Stimulated activated CD4-positive, alpha-beta T cell treated with anti-CD3 and anti-CD28 coated beads, Interleukin-4, amount 100 ng/mL, for 1 hour (primary cell): ENCODE measurements around the gene FHIT.

ENCODE experiments used
- DNase-seq: peaks from one replicate; pipeline ENCODE4 v3.0.0-alpha.2; 2020

FHIT gene

DNA sequence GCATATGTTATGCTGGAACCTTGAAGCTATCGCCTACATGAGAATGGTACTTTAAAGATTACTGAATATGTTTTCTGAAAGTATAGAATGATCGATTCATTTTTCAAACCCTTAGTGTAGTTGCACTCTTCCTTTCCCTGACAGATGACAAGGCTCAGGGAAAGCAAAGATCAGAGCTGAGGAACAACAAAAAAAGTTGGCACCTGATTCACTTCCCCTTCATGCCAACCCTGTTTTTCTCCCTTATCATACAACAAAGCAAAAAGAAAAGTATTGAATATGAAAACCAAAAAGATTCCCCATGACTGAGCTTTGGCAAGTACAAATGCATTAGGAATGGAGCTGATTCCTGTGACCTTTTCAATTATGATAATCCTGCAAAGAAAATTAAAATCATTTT lies 1012.7 kb downstream of the FHIT start:
- no peak for DNase-seq

DNA sequence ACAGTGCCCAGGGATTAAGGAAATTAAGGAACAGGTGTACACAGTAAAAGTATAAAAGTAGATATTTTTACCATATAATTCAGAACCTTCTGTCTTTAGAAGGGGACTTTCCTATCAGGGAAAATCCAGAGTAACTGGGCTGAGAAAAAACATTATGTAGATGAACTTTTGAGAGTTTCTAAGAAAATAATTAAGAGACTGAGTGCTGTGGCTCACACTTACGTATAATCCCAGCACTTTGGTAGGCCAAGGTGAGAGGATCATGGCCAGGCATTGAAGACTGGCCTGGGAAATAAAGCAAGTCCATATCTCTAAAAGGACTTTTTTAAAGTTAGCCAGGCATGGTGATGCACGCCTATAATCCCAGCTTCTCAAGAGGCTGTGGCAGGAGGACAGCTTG lies 1021.8 kb downstream of the FHIT start:
- no peak for DNase-seq

DNA sequence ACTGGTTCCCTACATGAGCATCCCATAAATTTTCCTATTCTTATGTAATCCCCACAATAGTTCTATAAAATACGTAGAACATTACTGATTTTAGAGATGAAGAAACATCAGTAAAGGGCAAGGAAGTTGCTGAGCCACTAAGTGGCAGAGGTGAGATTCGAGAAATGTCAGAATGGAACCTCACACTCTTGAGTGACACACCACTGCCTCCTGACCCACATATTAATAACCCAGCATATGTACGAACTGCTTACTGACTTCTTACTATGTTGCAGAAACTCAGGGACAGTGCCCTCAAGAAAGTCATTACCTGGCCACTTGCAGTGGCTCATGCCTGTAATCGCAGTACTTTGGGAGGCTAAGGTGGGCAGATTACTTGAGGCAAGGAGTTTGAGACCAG lies 1022.4 kb downstream of the FHIT start:
- DNase-seq: no peak

DNA sequence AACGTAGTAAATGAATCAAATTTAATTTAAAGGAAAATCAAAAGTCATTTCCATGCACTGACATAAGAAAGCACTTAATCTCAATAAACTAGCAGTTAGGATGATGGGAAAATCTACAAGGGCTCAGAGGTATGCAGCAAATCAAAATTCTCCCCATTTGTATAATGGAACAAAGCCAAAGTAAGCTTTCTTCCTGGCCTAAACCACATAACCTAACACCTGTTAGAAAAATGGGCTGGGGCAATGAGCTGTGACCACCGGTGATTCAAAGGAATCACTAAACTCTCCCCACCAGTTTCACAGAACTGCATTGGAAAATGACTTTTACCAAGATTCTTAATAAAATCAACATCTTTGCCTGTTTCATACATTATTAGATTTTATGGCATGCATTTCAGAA lies 1024.3 kb downstream of the FHIT start:
- DNase-seq: no peak

DNA sequence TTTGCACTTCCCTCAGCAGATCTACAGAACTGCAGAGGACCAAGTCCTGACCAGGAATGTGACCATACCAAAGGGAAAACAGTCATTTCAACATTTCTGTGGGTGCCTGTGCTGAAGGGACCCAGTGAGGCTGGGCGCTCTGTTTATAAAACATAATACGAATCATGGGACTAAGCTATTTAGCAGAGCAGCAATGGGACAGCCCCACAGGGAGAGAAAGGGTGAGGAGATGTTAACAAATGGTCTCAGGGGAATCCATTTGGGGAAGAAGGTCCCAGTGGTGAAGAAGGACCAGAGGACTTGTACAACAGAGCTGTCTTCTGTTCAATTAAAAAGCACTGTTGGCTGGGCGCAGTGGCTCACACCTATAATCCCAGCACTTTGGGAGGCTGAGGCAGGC lies 1025.4 kb downstream of the FHIT start:
- DNase-seq: no peak

DNA sequence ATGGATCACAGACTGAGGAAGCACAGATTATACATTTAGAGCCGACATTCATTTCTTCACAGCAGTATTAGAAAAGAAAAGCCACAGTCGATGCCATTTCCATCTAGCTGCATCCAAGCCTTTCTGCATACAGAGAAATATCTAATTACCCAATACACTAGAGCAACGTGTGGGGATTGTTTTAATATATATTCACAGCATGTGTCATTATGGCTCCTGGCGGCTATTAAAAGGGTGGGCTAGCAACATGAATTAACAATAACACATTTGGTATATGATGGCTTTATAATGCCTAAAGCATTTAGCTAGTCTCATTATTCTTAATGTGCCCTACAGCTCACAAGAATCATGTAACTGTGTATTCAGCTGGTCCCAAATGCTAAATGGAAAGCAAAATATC lies 1030.5 kb downstream of the FHIT start:
- no peak for DNase-seq

DNA sequence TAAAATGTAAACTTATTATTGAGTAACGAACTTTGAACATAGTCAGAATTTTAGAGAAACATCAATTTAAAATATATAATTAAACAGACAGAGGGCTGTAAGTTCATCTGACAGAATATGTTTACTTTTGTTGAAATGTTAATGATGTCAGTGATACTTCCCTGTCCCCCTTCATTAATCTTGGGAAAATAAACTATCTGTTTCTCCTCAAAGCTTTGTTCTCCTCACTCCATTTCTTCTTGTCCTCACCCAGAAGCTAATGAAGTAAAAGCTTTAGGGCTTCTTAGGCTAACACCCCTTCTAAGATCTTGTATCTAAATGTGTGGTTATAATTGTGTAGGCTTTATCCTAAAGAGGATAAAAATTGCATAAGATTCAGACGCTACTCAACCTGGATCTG lies 1031.8 kb downstream of the FHIT start:
- DNase-seq: no peak

DNA sequence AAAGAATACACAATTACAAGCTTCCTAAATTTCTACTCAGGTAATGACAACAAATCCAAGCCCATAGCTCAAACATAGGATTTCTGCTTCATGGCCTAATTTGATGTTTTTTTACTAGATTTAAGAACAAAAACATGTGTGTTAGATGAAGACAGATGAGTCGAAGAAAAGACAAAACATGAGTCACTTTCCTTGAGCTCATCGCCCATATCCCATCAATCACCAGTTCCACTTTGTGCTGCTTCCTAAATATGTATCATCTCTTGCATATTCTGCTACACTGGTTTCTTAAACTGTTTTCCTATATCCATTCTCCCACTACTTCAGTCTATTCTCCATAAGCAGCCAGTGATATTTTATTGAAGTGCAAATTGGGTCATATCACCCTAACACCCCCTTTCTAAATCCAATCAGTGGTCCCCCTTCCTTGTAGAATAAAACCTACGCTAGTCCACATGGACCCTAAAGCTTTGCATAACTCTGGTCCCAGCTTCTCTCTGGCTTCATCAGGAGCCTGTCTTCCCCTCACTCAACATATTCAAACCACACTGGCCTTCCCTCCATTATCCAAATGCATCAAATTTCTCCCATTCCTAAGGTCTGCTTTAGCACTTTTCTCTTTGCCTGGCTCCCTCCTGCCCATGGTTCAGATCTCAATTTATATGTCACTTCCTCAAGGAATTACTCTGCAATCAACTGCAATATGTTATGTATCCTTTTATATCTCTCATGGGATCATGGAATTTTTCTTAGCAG lies 1033.9 kb downstream of the FHIT start:
- no peak for DNase-seq

DNA sequence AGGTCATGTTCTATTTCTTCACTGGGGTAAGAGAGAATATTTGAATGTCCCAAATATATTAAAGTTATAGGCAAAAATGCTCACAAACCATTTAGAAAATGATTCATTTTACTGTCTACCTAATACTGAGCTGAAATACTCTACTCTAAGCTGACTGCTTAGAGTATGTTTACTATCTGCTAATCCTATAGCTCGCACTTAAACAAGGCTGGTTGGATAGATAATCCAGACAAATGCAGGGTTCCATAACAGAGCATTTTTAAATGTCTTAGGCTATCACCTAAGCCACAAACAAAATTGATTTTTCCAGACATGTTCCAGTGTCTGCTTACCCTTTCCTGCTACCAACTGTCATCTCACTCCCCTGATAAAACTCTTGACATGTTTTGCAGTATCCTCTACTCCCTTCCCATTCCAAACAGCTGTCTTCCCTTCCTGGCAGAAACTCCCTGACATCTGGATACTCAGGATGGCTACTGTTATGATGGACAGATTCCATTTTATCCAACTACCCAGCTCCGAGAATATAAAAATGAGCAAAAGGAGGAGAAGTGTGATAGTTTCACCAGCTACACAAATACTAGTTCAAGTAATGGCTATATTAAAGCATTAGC lies 1034.7 kb downstream of the FHIT start:
- no peak for DNase-seq

DNA sequence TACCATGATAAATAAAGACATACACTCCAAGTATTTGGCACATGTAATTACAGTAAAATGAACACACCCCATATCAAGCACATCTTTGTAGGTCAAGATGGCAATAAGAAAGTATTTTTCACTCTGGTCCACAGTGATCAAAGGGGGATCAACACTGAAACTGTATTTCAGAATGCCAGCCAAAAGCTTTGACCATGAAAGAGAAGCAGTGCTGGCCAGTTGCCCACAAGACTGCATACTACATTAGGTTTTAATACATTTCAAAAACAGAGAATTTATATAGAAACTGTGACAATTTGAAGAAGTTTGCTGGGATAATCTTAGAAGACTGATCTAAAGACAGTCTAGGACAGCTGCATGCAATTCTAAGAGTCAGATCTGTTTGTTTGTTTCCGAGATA lies 1035.3 kb downstream of the FHIT start:
- DNase-seq: no peak

DNA sequence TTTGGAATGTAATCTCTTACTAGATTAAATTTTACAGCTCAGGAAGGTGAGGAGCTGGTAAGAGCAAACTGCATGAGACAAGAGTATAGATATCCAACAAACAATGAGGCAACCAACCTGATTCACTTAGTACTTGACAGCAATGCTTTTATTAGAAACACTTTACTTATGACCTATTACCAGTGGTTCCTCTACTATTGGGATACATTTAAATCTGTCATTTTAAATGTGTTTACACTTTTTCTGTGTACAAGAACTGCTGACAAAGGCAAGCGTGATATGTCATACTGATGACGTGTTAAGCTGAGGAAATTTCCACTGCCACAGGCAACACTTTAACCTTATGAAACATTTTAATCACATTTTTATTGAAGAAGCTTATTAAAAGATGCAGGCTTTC lies 1043.3 kb downstream of the FHIT start:
- no peak for DNase-seq

DNA sequence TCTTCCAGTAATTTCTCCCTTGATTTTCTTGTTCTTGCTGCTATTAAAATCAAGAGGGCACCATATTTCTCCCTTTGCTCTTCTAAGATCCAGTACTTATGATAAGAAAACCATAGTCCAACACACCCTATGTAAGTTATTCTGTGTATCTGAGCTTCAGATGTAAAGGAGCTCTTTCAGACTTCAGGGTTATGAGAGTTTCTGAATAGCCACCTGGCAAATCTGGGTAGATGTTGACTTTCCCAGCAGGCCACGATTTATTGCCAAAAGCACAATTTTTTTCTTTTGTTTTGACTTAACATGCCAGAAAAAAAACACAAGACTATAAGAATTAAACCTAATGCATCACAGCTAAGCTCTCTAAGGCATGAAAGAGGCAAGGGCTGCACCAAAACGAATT lies 1045.0 kb downstream of the FHIT start:
- DNase-seq: no peak

DNA sequence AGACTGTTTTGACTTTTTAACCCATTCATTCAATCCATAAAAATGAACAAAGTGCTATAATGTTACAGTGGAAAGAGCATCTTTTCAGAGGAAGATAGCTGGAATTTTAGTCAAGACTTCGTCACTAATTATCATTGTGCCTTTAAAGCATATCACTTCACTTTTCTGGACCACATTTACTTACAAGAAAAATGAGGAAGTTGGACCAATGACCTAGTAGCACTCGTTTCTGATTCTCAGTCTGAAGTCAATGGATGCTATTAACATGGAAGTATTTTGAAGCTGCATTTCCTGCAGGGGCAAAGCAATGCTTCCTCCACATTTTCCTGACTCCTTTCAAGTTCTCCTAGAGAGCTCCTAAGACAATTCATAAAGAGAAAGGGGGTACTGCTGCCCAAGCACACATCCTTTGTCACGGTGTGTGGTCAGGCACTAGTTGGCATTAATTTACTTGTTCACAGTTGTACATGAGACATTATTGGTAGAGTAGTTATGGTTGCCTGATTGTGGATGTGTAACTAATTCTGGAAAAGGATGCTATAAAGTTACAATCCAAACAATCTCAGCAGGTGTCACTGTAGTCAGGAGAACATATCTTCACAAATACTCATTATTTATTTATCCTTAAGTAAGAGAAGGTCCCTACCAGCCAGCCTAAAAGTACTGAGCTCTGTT lies 1049.1 kb downstream of the FHIT start:
- no peak for DNase-seq

DNA sequence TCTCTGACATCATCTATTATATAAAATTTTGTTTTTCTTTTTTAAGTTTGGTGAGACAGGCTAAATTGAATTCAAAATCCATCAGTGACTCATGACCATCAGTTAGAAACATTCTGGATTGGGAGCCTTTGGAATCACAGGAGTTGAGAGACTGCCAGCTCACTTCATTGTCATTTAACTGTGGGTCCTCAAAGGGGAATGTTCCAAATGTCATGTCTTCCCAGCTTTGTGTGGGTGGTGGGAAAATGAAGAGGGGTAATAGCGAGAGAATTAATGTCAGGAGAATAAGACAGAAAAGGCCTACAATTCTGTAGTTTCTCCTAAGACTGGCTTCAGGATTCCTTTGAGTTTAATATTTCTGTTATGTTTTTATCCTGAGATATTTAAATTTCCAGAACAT lies 1051.9 kb downstream of the FHIT start:
- DNase-seq: no peak

DNA sequence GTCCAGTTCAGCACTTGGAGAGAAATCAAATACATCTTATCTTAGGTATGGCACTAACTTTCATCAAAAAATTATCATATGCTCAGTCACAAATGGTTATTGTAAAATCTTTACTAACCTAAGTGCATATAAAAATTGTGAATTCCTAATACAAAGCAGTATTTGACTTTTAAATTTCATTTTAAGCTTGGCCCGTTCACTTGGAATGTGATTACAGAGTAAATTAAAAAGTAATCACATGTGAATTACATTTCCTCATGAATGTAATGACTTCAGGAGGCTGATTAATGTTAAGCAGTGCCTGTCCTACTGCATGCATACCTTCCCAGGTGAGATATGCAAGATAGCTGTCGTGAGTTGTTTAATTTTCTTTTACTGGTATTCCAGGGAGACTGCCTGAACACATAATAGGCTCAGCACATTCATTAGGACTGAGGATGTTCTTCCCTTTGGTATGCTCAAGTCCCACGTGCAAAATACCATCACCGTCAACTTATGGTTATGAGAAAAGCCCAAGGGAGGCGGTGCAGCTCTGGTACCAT lies 1053.0 kb downstream of the FHIT start:
- no peak for DNase-seq

DNA sequence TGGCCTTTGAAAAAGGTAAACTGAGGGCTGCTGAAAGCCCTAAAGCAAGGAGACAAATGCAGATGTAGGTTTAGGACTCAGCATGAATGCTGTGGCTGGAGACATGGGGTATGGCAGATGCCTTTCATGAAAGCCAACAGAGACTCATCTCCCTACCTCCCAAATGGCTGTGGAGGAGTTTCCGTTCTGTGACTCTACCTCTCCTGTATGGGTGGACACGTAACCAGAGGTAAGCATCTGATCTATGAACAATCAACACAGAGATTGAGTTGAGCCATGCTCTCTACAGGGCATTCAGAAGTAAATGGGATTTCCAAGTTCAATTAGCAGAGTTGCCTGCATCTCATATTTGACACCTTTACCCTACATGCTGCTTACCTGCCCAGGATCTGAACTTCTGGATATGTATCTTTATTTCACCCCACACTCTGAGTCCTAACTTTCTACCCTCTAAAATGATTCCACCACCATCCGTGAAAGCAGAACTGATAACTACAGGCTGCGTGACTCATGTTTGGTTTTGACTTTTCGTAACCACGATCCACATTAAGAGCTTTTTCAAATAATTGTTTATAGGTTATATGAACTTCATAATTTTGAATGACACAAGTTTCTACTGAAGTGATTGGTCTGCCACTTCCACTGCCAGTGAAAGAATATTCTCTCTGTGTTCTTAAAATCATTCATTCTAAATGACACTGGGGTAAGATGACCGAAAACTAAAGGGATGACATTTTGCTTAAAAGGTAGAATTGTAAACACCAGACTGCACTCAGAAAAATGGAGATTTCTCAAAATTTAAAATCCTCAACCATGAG lies 1058.7 kb downstream of the FHIT start:
- no peak for DNase-seq

DNA sequence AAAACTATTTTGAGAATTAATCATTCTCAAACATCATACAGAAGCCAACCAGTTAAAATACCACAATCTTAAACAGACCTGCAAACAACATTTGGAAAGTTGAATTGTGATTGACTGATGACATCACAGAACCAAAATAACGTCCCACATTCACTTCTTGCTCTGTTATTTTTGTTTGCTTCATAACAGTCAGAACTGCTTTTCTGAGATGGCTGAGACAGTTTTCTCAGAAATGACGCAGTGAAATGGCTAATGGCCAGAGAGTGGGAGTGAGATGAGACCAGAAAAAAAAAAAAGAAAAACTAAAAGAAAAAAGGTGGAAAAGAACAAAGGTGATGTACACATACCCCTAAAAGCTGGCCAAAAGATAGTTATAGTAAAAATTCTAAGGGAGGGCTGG lies 1061.2 kb downstream of the FHIT start:
- DNase-seq: no peak

DNA sequence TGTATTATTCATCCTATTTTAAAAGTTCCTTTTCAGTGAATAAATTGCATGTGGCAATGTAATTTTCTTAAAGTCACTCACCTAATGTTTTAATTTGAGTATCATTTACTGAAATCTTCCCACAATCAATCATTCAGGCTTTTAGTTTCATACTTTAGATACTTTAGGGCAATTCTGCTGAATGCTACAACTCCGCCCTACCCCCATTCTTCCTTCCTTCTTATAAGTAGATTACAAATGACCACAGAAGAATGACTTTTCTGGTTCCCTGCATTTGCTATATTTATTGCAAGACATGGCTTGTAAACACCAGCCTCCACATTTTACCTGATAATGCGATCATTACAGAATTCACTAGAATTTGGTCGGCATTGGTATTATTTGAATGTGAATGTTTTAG lies 1061.9 kb downstream of the FHIT start:
- DNase-seq: no peak

DNA sequence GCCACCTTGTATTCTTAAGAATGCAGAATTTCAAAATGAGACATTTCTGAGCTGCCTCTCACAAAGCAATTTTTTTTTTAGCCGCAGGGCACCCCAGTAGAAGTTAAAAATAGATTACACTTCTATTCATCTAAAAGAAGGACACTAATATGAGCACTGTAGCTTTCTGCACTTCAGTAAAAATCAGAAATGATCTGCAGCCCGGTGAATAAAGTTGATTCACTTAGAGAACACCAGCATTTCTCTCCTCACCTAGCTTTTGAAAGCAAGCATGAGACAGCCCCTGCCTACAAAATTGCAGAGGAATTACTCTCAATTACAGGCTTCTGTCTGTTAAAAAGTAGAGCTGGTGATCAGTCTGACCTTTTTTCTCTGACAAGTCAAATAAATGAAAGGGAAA lies 1062.4 kb downstream of the FHIT start:
- DNase-seq: no peak

DNA sequence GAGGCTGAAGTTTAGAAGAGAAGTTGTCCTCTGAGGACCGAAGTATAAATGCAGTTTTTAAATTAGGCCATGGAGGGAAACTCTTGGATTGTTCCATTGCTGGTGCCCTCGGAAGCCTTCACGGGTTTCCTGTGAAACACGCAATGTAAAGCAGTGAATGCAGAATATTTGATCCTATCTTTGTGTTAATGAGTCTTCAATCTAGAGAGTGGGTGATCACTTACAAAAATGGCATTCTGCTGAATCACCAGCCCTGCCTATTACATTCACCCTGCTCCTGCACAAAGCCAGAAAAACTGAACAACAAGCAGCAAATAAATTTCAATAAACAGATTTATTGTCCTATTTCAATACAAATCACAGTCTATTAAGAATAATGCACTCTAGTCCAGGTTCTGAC lies 1063.9 kb downstream of the FHIT start:
- DNase-seq: no peak

DNA sequence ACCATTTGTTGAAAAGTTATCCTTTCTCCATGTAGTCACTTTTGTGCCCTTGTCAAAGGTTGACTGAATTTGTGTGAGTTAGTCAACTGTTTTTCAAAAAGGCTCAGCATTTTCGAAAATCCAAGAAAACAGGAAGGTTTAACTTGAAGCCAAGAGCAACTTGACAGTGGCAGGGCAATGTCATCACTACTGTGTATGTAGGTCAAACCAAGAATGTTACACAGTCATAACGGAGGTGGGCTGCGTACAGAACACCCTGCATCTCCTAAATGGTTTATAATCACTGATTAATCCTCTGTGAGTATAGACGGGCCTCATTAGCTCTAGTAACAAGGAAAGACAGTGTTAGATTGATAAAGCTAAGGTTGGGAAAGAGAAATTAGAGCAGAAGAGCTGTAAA lies 1064.9 kb downstream of the FHIT start:
- DNase-seq: no peak

DNA sequence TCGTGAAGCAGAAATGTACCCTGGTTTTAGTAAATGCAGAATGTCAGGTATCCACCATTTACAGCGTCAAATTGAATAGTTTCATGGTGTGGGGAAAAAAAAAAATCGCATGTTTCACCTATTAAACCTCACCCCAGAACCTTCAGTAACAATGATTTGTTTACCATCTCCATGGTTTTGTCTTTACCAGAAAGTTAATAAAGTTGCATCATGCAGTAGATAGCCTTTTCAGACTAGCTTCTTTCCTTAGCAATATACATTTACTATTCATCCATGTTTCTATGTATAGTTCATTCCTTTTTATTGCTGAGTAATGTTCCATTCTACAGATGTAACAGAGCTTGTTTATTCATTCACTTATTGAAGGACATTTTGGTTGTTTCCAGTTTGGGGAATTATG lies 1066.1 kb downstream of the FHIT start:
- no peak for DNase-seq

DNA sequence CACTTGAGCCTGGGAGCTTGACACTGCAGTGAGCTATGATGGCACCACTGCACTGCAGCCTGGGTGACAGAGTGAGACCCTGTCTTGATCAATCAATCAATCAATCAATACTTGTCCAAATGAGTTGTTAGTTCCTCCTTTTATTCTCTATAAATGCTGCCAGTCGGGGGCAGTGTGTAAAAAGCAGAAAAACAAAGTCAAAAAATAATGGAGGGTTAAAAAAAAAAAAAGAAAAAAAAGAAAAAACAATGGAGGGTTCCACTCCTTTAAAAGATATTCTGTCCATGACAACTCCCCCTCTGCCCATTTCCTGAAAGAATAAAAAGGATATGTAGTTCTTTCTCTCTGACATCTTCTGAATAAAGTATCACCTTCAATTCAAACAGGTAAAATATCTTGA lies 1068.6 kb downstream of the FHIT start:
- DNase-seq: no peak
